Muscle layer of duodenum (tissue), 2 donors: ENCODE results near the gene ADAMTS20.

Experiments
- H3K27ac ChIP-seq: one replicate; pipeline ENCODE4 v1.7.0; 2013; ENCODE audit warnings: mild to moderate bottlenecking, low read length
- H3K27me3 ChIP-seq: one replicate; pipeline ENCODE4 v1.7.0; 2013; ENCODE audit warnings: low read depth, mild to moderate bottlenecking, control low read depth, low read length
- H3K36me3 ChIP-seq, 2 donors: one replicate each; pipeline ENCODE4 v1.7.0; 2013; ENCODE audit warnings: low read length in 2 of 2, control low read depth in 1 of 2, mild to moderate bottlenecking in 1 of 2; ENCODE audit not compliant: insufficient read depth in 2 of 2, control insufficient read depth in 1 of 2
- H3K4me1 ChIP-seq, 2 donors: one replicate each; pipeline ENCODE4 v1.7.0; 2013; ENCODE audit warnings: low read length in 2 of 2, mild to moderate bottlenecking in 2 of 2, control low read depth in 1 of 2, moderate library complexity in 1 of 2; ENCODE audit not compliant: insufficient read depth in 2 of 2, control insufficient read depth in 1 of 2
- H3K4me3 ChIP-seq, 2 donors: one replicate each; pipeline ENCODE4 v1.7.0; 2013; ENCODE audit warnings: low read length in 2 of 2, low read depth in 1 of 2, mild to moderate bottlenecking in 1 of 2
- H3K9me3 ChIP-seq, 2 donors: one replicate each; pipeline ENCODE4 v1.7.0; 2013; ENCODE audit warnings: low read length in 2 of 2, control low read depth in 1 of 2, mild to moderate bottlenecking in 1 of 2; ENCODE audit not compliant: control insufficient read depth in 1 of 2
- donor health status: healthy.

Gene ADAMTS20, protein sequence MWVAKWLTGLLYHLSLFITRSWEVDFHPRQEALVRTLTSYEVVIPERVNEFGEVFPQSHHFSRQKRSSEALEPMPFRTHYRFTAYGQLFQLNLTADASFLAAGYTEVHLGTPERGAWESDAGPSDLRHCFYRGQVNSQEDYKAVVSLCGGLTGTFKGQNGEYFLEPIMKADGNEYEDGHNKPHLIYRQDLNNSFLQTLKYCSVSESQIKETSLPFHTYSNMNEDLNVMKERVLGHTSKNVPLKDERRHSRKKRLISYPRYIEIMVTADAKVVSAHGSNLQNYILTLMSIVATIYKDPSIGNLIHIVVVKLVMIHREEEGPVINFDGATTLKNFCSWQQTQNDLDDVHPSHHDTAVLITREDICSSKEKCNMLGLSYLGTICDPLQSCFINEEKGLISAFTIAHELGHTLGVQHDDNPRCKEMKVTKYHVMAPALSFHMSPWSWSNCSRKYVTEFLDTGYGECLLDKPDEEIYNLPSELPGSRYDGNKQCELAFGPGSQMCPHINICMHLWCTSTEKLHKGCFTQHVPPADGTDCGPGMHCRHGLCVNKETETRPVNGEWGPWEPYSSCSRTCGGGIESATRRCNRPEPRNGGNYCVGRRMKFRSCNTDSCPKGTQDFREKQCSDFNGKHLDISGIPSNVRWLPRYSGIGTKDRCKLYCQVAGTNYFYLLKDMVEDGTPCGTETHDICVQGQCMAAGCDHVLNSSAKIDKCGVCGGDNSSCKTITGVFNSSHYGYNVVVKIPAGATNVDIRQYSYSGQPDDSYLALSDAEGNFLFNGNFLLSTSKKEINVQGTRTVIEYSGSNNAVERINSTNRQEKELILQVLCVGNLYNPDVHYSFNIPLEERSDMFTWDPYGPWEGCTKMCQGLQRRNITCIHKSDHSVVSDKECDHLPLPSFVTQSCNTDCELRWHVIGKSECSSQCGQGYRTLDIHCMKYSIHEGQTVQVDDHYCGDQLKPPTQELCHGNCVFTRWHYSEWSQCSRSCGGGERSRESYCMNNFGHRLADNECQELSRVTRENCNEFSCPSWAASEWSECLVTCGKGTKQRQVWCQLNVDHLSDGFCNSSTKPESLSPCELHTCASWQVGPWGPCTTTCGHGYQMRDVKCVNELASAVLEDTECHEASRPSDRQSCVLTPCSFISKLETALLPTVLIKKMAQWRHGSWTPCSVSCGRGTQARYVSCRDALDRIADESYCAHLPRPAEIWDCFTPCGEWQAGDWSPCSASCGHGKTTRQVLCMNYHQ (N-terminal part only)

DNA sequence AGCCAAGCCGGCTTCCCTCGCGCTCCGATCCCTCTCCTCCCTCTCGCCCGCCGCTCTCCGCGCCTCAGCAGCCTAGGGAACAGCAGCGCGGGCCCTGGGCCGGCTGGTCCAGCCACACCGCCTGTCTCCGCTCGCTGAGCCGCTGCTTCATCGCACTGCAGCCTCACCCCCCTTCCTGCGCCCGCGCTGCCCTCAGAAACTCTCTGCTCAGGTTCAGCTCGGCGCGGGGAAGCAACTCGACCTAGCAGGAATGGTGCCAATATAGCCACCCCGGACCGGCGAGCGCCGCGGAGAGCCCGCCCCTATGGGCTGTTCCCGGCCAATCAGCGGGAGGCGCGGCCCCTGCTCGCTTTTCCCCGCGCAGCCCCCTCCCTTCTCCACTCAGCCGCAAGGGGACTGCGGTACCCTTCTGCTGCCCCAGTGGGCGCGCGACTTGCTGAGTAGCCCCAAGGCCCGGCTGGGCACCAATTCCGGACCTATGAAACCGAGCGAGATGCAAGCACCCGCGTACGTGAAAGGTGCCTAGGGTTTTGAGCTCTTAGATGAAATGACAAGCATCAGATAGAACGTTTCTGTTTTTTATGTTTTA lies at the start of gene ADAMTS20:
ADAMTS20 (minus strand) TSS at position 233 of the 589 bp plus-strand sequence. CDS start 282 bp downstream, outside the sequence.
- no peak within 1 kb of the TSS for H3K27ac ChIP-seq
- peak within 1 kb of the TSS in 1 of 2 donors; percentile 54 for H3K4me3 ChIP-seq
- peaks cover 0 to 9% of the 10 kb centered on the region in 2 donors for H3K4me1 ChIP-seq
- no peaks in the 10 kb centered on the region for H3K36me3 ChIP-seq
- H3K9me3 ChIP-seq, result peaks cover 10% of the 10 kb centered on the region in 2 donors
- no peaks in the 10 kb centered on the region for H3K27me3 ChIP-seq

DNA sequence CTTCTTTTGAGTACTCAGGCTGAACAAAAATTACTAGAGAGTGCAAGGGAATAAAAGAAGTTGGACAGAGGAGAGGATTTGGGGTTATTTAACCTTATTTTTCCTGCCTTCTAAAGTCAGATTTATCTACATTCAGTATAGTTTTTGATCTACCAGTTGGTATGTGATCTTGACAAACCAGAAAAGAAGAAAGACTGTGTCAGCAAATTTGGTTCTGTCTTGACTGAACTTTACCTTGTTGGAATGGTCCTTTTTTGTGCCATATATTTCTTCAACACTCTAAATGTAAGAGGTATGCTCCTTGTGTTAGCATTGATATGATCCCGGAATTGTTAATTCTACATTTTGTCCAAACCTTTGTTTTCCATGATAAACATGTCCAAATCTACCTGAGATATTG lies 47.7 kb upstream of the ADAMTS20 start:
- Histone ChIP-seq H3K27ac (no peak overlapping the region), H3K9me3 (no peaks in the 10 kb centered on the region), H3K4me3 (no peak overlapping the region), H3K4me1 (no peaks in the 10 kb centered on the region), H3K36me3 (no peaks in the 10 kb centered on the region), H3K27me3 (no peaks in the 10 kb centered on the region)

DNA sequence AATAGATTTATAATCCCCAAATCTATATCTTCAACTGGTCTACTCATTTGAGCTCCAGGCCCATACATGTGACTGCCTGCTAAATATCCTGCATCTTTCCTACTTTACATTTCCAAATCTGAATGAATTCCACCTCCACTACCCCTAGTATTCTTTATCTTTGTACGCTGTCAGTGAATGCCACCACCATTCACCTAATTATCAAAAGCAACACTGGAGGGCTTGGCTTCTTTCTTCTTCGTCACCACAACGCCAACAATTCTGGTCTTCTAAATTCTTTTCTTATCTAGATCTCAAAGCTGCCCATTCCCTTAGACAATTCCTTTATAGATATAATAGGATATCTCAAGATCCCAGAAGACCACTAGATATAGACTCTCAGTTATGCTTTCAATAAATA lies 47.1 kb upstream of the ADAMTS20 start:
- Histone ChIP-seq H3K9me3 (no peaks in the 10 kb centered on the region), H3K27ac (no peak overlapping the region), H3K36me3 (no peaks in the 10 kb centered on the region), H3K4me3 (no peak overlapping the region), H3K4me1 (no peaks in the 10 kb centered on the region), H3K27me3 (no peaks in the 10 kb centered on the region)

DNA sequence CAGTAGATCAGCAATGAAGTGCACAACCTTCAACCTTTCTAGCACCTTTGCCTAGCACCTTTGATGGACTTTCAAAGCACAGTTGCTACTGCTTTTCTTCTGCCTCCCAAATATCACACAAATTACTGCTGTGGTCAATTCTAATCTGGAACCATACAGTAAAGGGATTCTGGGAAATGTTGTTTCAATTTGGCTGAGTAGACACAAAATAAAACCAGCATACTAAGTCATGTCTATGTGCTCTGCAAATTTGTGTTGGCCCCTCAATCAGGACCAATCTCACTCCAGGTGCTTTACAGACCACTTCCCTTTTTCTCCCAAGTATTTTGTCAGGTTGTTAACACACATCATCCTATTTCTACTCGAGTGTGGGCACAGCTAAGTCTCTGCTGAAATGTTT lies 38.3 kb upstream of the ADAMTS20 start:
- Histone ChIP-seq H3K4me3 (no peak overlapping the region), H3K4me1 (no peaks in the 10 kb centered on the region), H3K27ac (no peak overlapping the region), H3K36me3 (no peaks in the 10 kb centered on the region), H3K9me3 (no peaks in the 10 kb centered on the region), H3K27me3 (no peaks in the 10 kb centered on the region)

DNA sequence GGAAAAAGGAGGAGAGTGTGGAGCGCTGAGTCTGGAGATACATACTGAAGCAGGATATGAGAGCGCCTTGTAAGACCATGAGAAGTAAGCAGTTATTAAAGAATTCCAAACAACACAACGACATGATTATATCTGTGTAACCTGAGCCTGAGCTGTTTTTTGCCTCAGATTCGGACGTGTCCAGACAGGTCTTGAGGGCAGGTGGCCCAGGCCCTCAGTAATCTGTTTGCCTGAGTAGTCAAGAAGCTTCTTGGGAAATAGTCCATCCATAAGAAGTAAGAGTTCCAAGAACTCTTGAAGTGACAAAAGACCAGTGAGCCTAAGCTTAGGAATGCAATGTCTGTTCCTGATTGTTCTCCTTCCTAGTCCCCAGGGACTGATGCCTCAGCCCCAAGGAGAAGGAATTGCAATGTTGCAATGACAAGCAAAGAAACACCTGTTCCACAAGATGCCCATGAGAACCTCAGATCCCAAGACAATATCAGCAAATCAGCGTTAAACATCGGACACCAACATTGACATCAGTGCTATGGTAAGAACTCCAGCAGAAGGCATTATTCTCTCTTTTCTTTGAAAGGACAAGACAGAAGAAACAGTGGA lies 34.7 kb upstream of the ADAMTS20 start:
- H3K4me1 ChIP-seq, result no peaks in the 10 kb centered on the region

DNA sequence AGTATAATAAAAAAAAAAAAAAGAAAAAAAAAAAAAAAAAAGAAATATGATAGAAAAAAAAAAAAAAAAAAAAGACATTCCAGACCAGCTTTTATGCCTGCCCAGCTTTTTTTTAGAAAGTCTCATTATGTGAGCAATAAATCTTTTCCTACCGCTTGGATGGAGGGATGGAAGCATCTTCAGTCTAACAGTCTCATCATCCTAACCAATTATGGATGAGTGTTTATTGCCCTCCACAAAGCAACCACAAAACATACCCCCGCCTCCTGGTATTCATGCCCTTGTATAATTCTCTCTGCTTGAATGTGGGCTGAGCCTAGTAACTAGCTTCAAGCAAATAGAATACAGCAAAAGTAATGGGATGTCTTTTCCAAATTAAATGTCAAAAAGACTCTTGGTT lies 33.7 kb upstream of the ADAMTS20 start:
- H3K4me1 ChIP-seq, result no peaks in the 10 kb centered on the region
- no peaks in the 10 kb centered on the region for H3K9me3 ChIP-seq
- H3K4me3 ChIP-seq, result no peak overlapping the region
- no peak overlapping the region for H3K27ac ChIP-seq
- no peaks in the 10 kb centered on the region for H3K27me3 ChIP-seq
- no peaks in the 10 kb centered on the region for H3K36me3 ChIP-seq

More for the DNA sequence above, 34.7 kb upstream of the ADAMTS20 start:
- no peak overlapping the region for H3K27ac ChIP-seq
- H3K9me3 ChIP-seq, result no peaks in the 10 kb centered on the region
- H3K36me3 ChIP-seq, result no peaks in the 10 kb centered on the region
- no peak overlapping the region for H3K4me3 ChIP-seq
- no peaks in the 10 kb centered on the region for H3K27me3 ChIP-seq

DNA sequence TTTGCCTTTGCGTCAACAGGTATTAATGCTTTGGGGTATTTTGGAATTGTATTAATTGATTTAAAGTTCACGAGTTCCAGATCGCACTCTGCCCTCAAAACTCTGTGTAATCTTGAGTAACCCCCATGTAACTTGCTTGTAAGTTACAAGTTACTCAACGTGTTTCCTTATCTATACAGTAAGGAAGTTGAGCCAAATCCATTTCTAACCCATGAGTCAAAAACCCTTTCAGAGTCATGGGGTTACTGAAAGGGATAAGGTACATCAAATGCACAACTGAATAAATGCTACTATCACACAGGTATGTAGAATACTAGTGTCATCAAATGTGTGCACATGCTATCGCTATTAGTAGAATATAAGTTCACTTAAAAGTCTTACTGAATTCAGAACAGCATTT lies 28.6 kb upstream of the ADAMTS20 start:
- H3K4me1 ChIP-seq, result no peaks in the 10 kb centered on the region
- H3K4me3 ChIP-seq, result no peak overlapping the region
- H3K36me3 ChIP-seq, result no peaks in the 10 kb centered on the region
- no peaks in the 10 kb centered on the region for H3K9me3 ChIP-seq
- H3K27ac ChIP-seq, result no peak overlapping the region
- no peaks in the 10 kb centered on the region for H3K27me3 ChIP-seq

DNA sequence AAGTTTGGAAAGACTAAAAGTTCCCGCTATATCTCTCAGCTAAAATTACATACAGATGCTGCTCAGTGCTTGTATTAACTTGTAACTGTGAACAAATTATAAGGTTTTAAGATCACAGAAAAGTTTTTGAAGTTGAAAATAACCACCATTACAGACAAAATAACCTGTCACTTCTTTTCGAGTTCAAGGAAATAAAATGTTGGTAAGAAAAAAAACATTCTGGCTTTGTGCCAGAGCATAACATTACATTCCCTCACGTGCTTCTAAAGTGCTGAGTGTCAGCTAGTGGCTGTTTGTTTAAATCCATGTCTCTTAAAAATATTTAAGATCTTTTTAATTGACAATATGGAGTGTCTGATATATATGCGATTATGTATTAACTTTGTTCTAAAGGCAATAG lies 27.2 kb upstream of the ADAMTS20 start:
- no peaks in the 10 kb centered on the region for H3K36me3 ChIP-seq
- H3K27ac ChIP-seq, result no peak overlapping the region
- H3K27me3 ChIP-seq, result no peaks in the 10 kb centered on the region
- H3K4me1 ChIP-seq, result no peaks in the 10 kb centered on the region
- H3K4me3 ChIP-seq, result no peak overlapping the region
- no peaks in the 10 kb centered on the region for H3K9me3 ChIP-seq

DNA sequence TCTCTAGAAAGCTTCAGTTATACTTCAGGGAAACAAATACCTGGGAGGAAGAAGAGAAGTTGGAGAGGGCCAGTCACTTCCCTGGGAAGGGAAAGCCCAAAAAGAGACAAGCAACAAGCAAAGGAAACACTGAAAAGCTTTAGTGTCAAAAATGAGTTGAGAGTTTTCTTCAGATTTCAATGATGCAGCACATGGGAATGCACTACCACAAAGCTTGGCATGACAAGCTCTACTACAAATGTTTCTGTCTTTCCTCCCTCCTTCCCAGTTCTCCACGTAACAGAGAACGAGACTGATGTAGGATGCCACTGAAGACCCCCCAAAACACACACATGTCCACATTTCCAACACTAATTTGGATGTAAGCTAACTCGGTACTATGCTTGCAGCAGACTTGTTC lies 26.8 kb upstream of the ADAMTS20 start:
- Histone ChIP-seq H3K27ac (no peak overlapping the region), H3K4me3 (no peak overlapping the region), H3K4me1 (no peaks in the 10 kb centered on the region), H3K36me3 (no peaks in the 10 kb centered on the region), H3K9me3 (no peaks in the 10 kb centered on the region), H3K27me3 (no peaks in the 10 kb centered on the region)

DNA sequence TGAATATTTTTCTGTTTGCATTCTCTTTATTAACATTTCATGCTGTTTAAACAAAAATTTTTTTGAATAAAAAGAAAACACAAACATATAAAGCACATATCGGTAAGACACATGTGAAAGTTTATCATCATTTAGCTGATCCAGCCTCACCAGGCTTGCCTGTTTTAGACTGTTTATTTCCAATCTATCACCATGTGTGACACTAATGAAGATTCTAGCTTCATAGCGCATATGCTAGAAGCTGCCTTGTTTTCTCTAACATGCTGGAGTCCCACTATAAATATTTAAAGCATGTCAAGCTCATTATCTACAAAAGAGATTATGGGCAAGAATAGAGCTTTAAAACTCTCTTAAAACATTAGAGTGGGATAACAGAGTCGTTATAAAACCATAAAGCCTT lies 25.4 kb upstream of the ADAMTS20 start:
- H3K4me1 ChIP-seq, result no peaks in the 10 kb centered on the region
- no peak overlapping the region for H3K27ac ChIP-seq
- no peaks in the 10 kb centered on the region for H3K9me3 ChIP-seq
- H3K36me3 ChIP-seq, result no peaks in the 10 kb centered on the region
- H3K27me3 ChIP-seq, result no peaks in the 10 kb centered on the region
- H3K4me3 ChIP-seq, result no peak overlapping the region
